ENCODE measurements around the gene AKAP17A.

AKAP17A gene

DNA sequence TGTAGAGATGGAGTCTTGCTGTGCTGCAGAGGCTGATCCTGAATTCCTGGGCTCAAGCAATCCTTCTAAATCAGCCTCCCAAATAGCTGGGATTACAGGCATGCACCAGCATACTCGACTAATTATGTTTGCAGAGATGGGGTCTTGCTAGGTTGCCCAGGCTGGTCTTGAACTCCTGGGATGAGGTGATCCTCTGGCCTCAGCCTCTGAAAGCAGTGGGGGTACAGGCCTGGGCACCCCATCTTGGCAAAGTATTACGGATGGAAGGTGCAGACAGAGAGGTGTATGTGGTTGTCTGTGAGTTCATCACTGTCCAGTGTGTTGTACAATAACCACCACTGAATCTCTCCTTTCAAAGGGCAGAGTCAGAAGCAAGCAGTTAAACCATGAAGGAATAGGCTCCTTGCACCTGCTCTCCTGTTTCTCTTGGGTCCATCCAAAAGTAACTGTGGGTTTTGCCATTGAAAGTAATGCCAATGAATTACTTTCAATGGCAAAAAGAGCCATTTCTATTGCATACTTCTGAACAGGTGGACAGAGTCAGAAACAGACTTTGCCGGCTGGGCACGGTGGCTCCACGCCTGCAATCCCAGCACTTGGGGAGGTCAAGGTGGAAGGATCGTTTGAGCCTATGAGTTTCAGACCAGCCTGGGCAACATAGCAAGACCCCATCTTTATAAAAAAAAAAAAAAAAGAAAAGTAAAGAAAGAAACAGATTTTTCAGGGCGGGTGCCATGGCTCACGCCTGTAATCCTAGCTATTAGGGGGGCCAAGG is 7.0 kb upstream of the AKAP17A start:
- no peak for DNase-seq (ENCODE audit: low spot score)

DNA sequence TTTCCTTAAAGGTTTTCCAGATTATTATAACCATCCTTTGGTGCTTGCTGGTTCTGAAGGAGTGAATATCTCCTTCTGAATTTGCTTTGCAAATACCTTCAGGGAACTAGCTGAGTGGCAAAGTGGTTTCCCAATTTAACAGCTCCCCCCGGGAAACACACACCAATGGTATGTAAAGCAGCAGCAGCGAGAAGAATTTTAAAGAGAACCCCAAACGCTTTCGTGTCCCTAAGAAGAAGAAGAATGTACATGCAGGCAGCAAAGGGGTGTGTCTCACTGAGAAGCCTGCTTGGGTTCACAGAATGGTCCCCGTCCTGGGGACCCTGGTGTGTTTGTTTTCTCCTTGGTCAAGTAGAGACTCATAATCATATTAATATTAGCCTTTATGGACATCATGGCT is 4.2 kb upstream of the AKAP17A start:
- DNase-seq (ENCODE audit: low spot score), result no peak

DNA sequence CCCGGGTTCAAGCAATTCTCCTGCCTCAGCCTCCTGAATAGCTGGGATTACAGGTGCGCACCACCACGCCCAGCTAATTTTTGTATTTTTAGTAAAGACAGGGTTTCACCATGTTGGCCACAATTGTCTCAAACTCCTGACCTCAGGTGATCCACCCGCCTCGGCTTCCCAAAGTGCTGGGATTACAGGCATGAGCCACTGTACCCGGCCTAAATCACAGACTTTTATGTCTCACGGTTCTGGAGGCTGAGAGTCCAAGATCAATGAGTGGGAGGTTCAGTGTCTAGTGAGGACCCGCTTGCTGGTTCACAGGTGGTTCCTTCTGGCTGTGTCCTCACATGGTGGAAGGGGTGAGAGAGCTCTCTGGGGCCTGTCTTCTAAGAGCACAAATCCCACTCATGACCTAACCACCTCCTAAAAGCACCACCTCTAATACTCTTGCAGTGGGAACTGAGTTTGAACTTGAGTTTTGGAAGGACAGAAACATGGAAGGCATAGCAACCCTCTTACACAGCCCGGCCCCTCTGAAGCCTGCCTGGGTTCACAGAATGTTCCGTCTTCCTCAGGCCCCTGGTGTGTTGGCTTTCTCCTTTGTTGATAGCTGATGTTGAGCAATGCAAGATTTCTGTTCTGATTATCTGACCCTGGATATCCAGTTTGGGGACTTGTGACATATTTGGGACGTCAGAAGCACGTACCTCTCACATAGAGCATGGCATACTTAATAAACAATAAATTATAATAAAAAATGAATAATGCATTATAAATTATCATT is 1.9 kb upstream of the AKAP17A start:
- DNase-seq (ENCODE audit: low spot score), result no peak

DNA sequence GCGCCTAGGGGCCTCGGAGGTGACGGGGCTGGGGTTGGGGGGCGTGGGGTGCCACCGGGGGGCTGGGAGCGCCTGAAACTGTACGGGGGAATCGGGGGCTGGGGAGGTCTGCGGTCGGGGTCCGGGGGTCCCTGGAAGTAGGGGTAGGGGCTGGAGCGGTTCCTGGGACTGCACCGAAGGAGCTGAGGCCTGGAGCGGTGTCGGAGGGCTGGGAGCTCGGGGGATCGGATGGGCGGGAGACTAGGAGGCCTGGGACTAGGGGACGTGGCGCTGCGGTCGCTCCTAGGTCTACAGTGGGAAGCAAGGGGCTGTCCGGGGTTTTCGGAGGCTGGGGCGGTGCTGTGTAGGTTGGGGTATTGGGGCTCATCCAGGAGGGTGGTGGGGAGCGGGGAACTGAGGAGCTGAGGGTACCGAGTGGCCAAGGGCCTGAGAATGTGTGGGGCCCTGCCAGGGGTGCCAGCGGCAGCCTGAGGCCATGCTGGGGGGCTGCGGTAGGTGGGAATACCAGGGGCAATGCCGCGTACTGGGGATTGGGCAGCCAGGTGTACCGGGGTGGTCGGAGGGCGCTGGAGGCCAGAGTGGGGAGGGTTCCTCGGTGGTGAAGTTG is 562 bp downstream of the AKAP17A start:
- no peak for DNase-seq (ENCODE audit: low spot score)

DNA sequence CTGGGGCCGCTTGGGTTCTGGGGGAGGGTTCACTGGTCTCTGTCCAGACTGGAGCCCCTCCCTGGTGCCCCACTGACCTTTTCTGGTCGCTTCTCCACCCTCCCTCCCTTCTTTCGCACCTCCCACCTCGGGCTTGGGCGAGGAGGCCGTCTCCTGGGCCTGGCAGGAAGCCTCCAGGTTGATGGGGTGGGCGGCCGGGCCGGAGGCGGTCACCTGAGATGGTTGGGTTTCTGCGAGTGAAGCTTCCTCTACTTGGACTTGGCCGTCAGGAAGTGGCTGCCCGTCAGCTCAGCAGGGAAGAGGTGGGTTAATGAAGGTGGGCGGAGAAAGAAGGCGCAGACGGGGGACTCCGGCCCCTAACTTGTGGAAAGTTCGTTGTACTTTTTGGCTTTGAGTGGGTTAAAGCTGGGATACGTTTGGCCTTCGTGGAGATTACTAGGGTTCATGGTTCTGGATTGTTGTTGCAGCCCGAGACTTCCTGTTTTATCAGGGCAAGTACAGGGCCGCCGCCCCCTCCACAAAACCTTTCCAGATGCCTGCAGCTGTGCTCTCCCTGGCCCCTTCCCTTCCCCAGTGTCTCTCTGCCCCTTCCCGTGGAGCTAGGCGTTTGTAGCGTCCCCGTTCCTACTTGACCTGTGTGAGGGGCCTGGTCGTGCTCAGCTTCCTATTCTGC is 1.2 kb downstream of the AKAP17A start:
- no peak for DNase-seq (ENCODE audit: low spot score)

DNA sequence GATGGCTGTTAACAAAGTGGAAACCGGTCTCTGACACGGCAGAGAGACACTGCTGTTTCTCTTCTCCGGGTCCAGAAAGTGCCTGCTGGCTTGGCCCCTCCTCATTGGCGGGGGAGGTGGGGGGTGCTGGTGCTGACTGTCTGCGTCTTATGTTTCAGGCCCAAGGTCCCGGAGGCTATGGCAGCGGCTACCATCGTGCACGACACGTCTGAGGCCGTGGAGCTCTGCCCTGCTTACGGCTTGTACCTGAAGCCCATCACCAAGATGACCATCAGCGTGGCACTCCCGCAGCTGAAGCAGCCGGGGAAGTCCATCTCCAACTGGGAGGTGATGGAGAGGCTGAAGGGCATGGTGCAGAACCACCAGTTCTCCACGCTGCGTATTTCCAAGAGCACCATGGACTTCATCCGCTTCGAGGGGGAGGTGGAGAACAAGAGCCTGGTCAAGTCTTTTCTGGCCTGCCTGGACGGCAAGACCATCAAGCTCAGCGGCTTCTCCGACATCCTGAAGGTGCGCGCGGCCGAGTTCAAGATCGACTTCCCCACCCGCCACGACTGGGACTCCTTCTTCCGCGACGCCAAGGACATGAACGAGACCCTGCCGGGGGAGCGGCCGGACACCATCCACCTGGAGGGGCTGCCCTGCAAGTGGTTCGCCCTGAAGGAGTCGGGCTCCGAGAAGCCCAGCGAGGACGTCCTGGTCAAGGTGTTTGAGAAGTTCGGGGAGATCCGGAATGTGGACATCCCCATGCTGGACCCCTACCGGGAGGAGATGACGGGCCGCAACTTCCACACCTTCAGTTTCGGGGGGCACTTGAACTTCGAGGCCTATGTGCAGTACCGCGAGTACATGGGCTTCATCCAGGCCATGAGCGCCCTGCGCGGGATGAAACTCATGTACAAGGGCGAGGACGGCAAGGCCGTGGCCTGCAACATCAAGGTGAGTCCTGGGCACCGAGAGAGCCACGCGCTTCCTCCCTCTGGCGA is 2.2 kb downstream of the AKAP17A start:
- no peak for DNase-seq (ENCODE audit: low spot score)

DNA sequence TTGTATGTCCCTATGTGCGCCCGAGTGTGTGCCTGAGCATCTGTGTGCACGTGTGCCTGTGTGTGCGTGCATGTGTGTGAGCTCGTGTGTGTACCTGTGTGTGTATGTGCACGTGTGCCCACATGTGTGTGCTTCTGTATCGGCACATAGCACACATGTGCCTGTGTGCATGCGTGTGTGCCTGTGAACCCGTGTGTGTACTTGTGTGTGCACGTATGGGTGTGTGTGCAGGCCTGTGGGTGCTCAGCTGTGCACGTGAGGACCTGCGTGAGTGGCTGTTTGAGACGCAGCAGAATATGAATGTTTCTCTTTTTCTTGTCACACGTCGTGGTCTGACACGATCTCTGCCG is 4.3 kb downstream of the AKAP17A start:
- DNase-seq (ENCODE audit: low spot score), result no peak

DNA sequence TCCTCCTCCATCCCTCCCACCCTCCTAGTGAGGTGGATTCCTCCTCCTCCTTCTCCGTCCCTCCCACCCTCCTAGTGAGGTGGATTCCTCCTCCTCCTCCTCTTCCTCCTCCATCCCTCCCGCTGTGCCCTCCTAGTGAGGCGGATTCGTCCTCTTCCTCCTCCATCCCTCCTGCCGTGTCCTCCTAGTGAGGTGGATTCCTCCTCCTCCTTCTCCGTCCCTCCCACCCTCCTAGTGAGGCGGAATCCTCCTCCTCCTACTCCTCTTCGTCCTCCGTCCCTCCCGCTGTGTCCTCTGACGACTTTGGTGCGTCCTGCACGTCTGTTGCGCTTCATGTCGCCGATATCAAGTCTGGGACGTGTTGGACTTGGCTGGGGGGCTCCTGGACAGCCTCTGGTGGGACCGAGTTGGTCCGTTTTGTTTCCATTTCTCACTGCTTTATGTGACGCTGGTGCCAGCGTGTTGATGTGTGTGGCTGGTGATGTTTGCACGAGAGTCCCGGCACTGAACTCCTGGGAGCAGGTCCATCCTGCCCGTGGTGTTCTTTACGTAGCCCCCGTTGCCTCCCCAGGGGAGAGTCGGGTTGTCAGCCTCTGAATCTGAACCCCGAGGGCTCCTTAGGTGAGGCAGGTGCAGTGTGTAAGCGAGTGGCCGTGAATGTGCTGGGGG is 5.4 kb downstream of the AKAP17A start:
- no peak for DNase-seq (ENCODE audit: low spot score)

DNA sequence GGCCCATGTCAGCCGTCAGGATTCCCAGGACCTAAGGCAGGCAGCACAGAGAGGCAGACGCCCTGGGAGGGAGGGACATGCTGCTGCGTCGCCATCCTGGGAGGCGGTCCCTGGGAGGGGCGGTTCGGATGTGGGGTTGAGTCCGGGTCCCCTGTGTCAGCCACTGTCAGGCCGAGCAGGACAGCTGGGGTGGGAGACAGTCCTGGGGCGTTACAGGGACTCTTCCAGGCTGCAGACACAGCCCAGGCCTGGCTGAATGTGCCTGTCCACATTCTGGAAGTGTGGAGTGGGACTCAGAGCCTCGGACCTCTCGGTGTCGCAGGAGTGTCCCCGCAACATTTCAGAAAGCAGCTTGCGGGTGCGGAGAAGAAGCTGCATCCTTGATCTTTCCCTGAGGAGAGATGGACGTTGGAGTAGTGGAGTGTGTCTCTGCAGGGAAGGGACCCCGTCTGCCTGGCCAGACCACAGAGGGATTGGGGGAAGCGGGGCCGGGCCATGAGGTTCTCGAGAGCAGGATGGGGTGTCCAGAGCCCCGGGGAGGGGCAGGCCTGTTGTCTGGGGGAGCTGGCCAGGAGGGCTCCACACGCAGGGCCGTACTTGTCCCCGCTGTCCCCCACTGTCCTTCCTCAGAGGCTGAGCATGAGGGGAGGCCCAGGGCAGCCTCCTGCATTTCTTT is 6.1 kb downstream of the AKAP17A start:
- no peak for DNase-seq (ENCODE audit: low spot score)

DNA sequence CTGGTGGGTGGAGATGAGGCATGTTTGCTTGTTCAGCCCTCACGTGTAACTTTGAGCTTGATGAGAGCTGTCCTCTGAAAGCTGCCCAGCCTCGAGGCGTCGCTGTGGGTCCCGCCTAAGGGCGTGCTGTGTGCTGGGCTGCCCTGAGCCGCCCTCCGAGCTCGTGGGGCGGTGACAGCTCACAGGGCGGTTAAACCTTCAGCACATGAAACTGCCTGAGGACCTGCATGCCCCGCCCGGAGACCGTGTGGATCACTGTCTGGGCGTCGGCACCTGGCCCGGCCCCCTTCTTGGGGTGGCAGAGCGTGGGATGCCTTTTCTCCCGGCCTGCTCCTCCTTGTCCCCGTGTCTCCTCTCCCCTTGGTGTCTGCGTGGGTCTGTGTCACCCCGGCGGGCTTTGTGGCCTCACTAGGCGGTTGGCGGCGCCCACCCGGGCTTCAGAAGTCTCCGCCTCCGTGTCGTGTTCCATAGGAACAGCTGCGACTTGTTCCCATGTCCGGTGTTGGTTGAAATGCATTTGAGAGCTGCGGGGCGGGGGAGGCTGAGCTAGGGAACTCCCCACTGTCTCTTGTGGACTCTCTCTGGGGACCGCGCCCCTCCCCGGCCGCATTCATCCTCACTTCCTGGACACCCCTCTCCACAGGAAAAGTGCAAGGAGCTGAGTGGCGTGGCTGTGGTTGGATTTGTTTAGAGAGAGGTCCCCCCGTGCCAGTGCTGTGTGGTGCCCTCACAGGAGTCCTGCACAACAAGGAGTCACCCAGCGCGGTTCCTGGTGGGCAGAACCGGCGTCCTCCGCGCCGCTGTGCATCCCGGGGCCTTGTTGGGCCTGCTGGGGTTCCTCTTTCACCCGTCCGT is 6.8 kb downstream of the AKAP17A start:
- DNase-seq (ENCODE audit: low spot score), result no peak

DNA sequence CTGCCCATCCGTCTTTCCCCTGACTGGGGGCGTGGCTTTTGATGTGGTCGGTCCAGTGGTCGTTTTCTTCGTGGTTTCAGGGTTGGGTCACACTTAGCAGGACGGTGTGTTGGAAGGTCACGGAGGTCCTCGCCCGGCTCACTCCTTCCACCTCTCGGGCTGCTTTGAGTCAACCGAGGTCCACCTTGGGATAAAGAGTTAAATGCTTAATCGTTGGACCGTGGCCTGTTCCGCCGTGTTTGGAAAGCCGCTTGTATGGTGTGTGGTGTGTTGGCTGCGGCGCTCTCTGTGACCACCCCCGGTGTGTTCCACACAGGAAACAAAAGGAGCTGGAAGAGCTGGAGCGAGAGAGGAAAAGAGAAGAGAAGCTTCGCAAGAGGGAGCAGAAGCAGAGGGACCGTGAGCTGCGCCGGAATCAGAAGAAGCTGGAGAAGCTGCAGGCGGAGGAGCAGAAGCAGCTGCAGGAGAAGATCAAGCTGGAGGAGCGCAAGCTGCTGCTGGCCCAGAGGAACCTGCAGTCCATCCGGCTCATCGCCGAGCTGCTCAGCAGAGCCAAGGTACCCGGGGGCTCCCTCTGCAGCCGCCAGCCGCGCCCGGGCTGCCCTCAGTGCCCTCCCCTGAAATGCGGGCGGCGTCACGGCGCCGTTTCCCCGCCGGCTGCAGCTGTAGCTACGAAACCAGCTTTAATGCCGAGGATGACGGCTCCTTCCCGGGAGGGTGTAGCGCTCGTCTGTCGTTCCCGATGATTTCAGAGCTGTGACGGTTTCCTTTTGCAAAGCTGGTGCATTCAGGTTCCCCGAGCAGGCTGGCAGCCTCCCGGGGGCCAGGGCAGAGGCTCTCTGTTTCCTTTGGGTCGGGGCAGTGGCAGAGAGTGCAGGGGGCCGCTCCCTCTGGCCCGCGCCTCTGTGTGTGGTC is 7.7 kb downstream of the AKAP17A start:
- no peak for DNase-seq (ENCODE audit: low spot score)

DNA sequence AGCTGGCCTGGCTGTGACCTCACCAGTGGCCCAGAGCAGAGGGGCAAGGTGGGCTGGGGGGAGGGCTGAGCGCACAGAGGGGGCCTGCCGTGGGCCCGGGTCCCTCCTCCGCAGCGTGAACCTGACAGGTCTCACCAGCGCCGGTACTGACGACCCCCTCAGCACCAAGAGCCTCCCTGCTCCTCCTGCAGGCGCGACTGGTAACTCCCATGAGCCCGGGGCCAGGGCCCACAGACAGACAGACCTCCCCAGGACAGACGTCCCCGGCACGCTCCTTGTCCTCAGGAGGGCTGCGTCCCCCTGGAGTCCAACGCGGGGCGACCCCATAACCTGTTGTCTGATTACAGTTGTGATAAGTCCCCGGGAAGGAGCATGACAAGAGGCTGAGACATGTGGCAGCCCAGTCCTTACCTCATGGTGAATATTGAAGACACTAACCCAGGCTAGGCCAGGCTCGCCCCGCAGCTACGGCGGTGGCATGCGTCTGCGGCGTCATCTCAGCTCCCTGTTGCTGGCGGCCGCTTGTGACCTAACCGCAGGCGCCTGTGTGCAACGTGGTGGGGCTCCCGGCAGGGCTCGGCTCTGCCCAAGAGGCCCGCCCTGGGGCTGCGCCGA is 8.5 kb downstream of the AKAP17A start:
- no peak for DNase-seq (ENCODE audit: low spot score)

DNA sequence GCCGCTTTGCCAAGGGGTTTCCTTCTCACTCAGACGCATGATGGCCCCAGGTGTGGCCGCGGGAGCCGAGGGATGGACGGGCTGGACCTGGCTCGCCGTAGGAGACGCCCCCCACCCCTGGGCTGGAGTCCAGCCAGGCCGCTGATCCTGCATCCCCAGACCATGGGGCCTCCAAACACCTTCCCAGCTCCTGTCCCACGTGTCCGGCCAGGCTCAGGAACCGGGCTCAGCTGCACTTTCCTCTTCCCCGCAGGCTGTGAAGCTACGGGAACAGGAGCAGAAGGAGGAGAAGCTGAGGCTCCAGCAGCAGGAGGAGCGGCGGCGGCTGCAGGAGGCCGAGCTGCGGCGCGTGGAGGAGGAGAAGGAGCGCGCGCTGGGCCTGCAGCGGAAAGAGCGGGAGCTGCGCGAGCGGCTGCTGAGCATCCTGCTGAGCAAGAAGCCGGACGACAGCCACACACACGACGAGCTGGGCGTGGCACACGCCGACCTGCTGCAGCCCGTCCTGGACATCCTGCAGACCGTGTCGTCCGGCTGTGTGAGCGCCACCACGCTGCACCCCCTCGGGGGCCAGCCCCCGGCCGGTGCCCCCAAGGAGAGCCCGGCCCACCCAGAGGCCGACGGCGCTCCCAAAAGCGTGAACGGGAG is 9.1 kb downstream of the AKAP17A start:
- DNase-seq (ENCODE audit: low spot score), result no peak

DNA sequence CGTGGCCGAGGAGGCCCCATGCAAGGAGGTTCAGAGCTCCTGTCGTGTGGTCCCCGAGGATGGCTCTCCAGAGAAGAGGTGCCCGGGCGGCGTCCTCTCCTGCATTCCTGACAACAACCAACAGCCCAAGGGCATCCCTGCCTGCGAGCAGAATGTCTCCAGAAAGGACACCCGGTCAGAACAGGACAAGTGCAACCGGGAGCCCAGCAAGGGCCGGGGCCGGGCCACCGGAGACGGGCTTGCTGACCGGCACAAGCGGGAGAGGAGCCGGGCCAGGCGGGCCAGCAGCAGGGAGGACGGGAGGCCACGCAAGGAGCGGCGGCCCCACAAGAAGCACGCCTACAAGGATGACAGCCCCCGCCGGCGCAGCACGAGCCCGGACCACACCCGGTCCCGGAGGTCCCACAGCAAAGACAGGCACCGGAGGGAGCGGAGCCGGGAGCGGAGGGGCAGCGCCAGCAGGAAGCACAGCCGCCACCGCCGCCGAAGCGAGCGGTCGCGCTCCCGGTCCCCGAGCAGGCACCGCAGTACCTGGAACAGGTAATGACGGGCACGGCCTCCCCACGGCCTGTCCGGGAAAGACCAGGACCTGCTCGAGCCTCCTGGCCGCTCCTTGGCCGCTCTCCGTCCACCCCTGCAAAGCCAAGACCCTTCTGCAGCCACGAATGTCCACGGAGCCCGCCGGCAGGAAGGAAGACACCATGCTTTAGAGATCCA is 9.8 kb downstream of the AKAP17A start:
- no peak for DNase-seq (ENCODE audit: low spot score)

DNA sequence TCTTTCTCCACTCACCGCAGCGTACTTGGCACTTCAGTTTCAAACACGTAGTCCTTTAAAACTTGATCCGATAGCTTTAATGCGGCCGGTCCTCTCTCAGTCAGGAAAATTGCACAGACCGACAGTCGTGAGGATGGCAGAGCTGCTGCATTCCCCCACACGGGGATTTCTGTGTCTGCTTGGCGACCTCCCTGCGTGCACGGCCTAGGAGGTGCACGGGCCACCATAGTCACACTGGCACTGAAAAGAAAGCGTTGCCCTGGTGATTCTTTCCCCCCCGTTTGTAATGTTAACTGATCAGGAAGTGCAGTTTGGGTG is 10.3 kb downstream of the AKAP17A start:
- no peak for DNase-seq (ENCODE audit: low spot score)

DNA sequence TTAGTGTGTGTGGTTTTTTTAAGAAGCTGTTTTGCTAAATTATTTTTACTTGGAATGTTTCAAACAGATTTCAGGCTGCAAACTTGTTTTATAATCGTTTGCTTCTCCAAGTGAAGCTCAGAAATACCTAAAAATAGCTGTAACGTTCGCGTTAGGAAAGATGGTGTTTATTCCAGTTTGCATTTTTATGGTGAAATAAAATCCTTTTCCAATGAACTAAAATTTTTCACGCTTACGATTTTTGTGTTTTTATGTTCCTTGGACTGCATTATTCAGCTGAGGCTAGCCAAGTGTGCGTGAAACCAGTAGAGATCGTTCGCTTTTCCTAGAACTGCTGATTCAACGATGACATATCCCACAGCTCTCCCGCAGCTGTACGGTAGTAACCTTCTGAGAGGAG is 10.9 kb downstream of the AKAP17A start:
- no peak for DNase-seq (ENCODE audit: low spot score)

DNA sequence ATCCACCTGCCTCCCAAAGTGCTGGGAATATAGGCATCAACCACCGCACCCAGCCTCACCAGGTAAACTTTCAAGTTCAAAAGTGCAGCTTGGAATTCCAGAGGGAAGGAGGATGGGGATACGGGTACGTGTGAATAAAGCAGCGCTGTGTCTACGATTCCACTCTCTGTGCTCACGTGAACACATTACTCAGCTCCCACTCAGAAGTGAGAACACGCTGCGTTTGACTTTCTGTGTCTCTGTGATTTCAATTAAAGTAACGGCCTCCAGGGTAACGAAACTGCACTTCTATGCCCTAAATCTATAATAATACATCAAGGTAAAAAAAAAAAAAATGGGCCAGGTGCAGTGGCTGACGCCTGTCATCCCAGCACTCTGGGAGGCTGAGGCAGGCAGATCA is 15.1 kb downstream of the AKAP17A start:
- DNase-seq (ENCODE audit: low spot score), result no peak

All from pons (tissue), 1 donor.